Neural progenitor cell (in vitro differentiated cells): ENCODE data around the gene CSNK1G2. TPM values are rescaled to one million over a fixed set of nuclear protein-coding genes. Genes with fewer than 3 reads are reported as not detected.
A peak's percentile ranks its signal among the peaks of the same experiment; 100 is the strongest.

Experiments
- DNase-seq: peaks from one replicate; pipeline ENCODE4 v3.0.0-alpha.2; 2016; ENCODE audit warnings: low spot score
- H2AFZ ChIP-seq: fragments of 200-600 bp; sonication (generic); replicated peaks from 2 replicates; pipeline ENCODE4 v1.6.1; 2016; ENCODE audit warnings: antibody characterized with exemption
- H3F3A ChIP-seq: fragments of 200-600 bp; sonication (generic); 2 replicates; pipeline ENCODE4 v1.6.1; 2016; ENCODE audit warnings: antibody characterized with exemption, low read depth
- H3K27ac ChIP-seq: fragments of 200-600 bp; sonication (generic); 2 replicates; pipeline ENCODE4 v1.5.1; 2016; ENCODE audit warnings: mild to moderate bottlenecking
- H3K27me3 ChIP-seq: fragments of 200-600 bp; sonication (generic); 2 replicates; pipeline ENCODE4 v1.6.1; 2016; ENCODE audit warnings: mild to moderate bottlenecking, moderate library complexity
- H3K36me3 ChIP-seq: fragments of 200-600 bp; sonication (generic); 2 replicates; pipeline ENCODE4 v1.5.1; 2016
- H3K4me1 ChIP-seq: fragments of 200-600 bp; sonication (generic); 2 replicates; pipeline ENCODE4 v1.6.1; 2016; ENCODE audit warnings: mixed run types
- H3K4me2 ChIP-seq: fragments of 200-600 bp; sonication (generic); 2 replicates; pipeline ENCODE4 v1.6.1; 2016
- H3K4me3 ChIP-seq: fragments of 200-600 bp; sonication (generic); 2 replicates; pipeline ENCODE4 v1.5.1; 2016
- H3K79me2 ChIP-seq: fragments of 200-600 bp; sonication (generic); 2 replicates; pipeline ENCODE4 v1.6.1; 2016; ENCODE audit warnings: low read depth
- H3K9ac ChIP-seq: fragments of 200-600 bp; sonication (generic); 2 replicates; pipeline ENCODE4 v1.6.1; 2016
- H3K9me3 ChIP-seq: fragments of 200-600 bp; sonication (generic); 2 replicates; pipeline ENCODE4 v1.5.1; 2016; ENCODE audit warnings: low read depth
- H4K20me1 ChIP-seq: fragments of 200-600 bp; sonication (generic); 2 replicates; pipeline ENCODE4 v1.6.1; 2016; ENCODE audit warnings: low read depth
- H3K27ac Mint-ChIP-seq: 3 replicates; pipeline ENCODE4 v1.8.0; 2021; ENCODE audit warnings: mixed read lengths
- H3K27me3 Mint-ChIP-seq: 2 replicates; pipeline ENCODE4 v1.8.0; 2022; ENCODE audit warnings: low read depth, mild to moderate bottlenecking, inconsistent platforms, moderate library complexity, mixed read lengths; ENCODE audit not compliant: insufficient read depth
- H3K36me3 Mint-ChIP-seq: 3 replicates; pipeline ENCODE4 v1.8.0; 2021; ENCODE audit warnings: mixed read lengths
- H3K4me1 Mint-ChIP-seq: 3 replicates; pipeline ENCODE4 v1.8.0; 2021; ENCODE audit warnings: mixed read lengths
- H3K4me3 Mint-ChIP-seq: 3 replicates; pipeline ENCODE4 v1.8.0; 2021; ENCODE audit warnings: mild to moderate bottlenecking, moderate library complexity, mixed read lengths
- H3K9me3 Mint-ChIP-seq: 3 replicates; pipeline ENCODE4 v1.8.0; 2020; ENCODE audit warnings: mixed read lengths
- EZH2 ChIP-seq: fragments of 200-600 bp; sonication (generic); IDR thresholded peaks from 2 replicates; pipeline ENCODE4 v1.6.1; 2017; ENCODE audit warnings: antibody characterized with exemption, mild to moderate bottlenecking, moderate library complexity
- EZH2phosphoT487 ChIP-seq: fragments of 200-600 bp; sonication (generic); IDR thresholded peaks from 2 replicates; pipeline ENCODE4 v1.6.1; 2017; ENCODE audit warnings: antibody characterized with exemption
- total RNA-seq: library from RNA; depleted of rRNA; stranded (reverse); fragments of >200 nt; gene quantifications from 2 replicates; pipeline ENCODE4 v1.2.3, GENCODE V29; 2015; ENCODE audit warnings: low replicate concordance
- TF ChIP-seq, protein P1 (sequence below): fragments of 200-600 bp; sonication (generic); IDR thresholded peaks from 2 replicates; pipeline ENCODE4 v1.5.1; 2017; ENCODE audit warnings: antibody characterized with exemption, mild to moderate bottlenecking

Gene CSNK1G2
- total RNA-seq, 1 donor from 2014 or later: 49.6 TPM

DNA sequence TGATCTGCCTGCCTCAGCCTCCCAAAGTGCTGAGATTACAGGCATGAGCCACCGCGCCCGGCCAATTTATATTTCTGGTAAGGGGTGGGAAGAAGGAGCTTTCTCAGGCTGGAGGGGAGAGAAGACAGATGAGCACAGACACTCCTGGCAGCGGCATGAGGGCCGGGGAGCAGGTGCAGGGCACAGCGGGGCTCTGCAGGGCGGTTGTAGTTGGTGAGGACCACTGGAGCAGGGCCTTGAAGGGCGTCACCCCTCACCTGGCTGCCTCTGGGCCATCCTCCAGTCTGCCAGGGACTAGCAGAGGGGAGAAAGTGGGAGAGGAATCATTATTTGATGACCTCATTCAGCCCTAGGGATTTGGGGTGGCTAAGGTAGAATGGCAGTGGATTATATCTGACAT lies 8.6 kb upstream of the CSNK1G2 start:
- Histone ChIP-seq H3K9me3 (no peaks in the 10 kb centered on the region), H4K20me1 (no peaks in the 10 kb centered on the region), H3K79me2 (no peaks in the 10 kb centered on the region), H3F3A (peaks cover 12% of the 10 kb centered on the region), H3K9ac (no peak overlapping the region), H3K27me3 (peaks cover 11% of the 10 kb centered on the region), H3K4me1 (no peaks in the 10 kb centered on the region), H3K4me3 (no peak overlapping the region), H3K4me2 (no peak overlapping the region), H3K27ac (no peak overlapping the region), H3K36me3 (no peaks in the 10 kb centered on the region), H2AFZ (no peak overlapping the region)
- Mint-ChIP-seq H3K27ac (no peak overlapping the region), H3K9me3 (peaks cover 15% of the 10 kb centered on the region), H3K4me3 (peak overlapping the region; percentile 48), H3K27me3 (peaks cover 4% of the 10 kb centered on the region), H3K36me3 (peaks cover 5% of the 10 kb centered on the region), H3K4me1 (peaks cover 10% of the 10 kb centered on the region)
- no peak for DNase-seq
- TF ChIP-seq, protein P1, sequence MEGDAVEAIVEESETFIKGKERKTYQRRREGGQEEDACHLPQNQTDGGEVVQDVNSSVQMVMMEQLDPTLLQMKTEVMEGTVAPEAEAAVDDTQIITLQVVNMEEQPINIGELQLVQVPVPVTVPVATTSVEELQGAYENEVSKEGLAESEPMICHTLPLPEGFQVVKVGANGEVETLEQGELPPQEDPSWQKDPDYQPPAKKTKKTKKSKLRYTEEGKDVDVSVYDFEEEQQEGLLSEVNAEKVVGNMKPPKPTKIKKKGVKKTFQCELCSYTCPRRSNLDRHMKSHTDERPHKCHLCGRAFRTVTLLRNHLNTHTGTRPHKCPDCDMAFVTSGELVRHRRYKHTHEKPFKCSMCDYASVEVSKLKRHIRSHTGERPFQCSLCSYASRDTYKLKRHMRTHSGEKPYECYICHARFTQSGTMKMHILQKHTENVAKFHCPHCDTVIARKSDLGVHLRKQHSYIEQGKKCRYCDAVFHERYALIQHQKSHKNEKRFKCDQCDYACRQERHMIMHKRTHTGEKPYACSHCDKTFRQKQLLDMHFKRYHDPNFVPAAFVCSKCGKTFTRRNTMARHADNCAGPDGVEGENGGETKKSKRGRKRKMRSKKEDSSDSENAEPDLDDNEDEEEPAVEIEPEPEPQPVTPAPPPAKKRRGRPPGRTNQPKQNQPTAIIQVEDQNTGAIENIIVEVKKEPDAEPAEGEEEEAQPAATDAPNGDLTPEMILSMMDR: no peak
- TF ChIP-seq EZH2phosphoT487: no peak
- TF ChIP-seq EZH2: no peak

DNA sequence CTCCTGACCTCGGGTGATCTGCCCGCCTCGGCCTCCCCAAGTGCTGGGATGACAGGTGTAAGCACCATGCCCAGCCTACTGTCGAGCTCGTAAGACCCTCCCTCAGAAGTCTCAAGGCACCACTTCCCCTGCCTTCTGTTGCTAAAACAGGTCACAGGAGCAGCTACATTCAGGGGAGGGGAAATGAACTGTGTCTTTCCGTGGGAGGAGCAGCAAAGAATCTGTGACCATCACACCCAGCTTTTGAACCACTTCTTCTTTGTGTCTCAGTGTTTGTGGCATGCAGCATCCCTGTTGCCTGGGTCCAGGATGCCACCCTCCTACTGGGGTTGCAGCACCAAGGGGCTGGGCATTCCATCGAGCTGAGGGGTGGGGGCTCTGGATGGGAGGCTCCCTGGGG lies 7.7 kb upstream of the CSNK1G2 start:
- Mint-ChIP-seq H3K4me3 (no peak overlapping the region), H3K36me3 (peaks cover 5% of the 10 kb centered on the region), H3K27ac (no peak overlapping the region), H3K9me3 (peaks cover 15% of the 10 kb centered on the region), H3K27me3 (peaks cover 7% of the 10 kb centered on the region), H3K4me1 (peaks cover 10% of the 10 kb centered on the region)
- no peak overlapping the region for H2AFZ ChIP-seq
- TF ChIP-seq EZH2phosphoT487 (no peak), EZH2 (no peak)
- no peaks in the 10 kb centered on the region for H3K9me3 ChIP-seq
- H3K4me2 ChIP-seq: no peak overlapping the region
- H3K4me3 ChIP-seq: no peak overlapping the region
- peaks cover 10% of the 10 kb centered on the region for H3K27me3 ChIP-seq
- no peaks in the 10 kb centered on the region for H3K4me1 ChIP-seq
- no peaks in the 10 kb centered on the region for H4K20me1 ChIP-seq
- DNase-seq: no peak
- H3K27ac ChIP-seq: no peak overlapping the region
- H3K79me2 ChIP-seq: no peaks in the 10 kb centered on the region
- peaks cover 12% of the 10 kb centered on the region for H3F3A ChIP-seq
- no peaks in the 10 kb centered on the region for H3K36me3 ChIP-seq
- H3K9ac ChIP-seq: no peak overlapping the region

DNA sequence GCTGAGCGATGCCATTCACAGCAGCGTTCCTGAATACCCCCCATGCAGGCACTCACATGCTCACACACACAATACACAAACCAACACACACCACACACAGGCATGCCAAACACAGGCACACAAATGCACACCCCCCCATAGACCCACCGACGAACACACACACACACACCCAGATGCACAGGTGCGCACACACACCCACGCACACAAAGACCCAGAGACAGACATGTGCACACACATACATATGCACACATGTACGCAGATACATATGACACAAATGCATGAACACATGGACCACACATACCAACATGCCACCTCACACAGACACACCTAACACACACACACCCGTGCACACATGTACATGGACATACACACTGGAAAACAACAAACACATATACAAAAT lies 7.0 kb upstream of the CSNK1G2 start:
- DNase-seq: no peak
- no peak overlapping the region for H3K4me3 ChIP-seq
- H3K36me3 ChIP-seq: no peaks in the 10 kb centered on the region
- no peak overlapping the region for H3K27ac ChIP-seq
- no peak overlapping the region for H3K9ac ChIP-seq
- H3K27me3 ChIP-seq: peaks cover 3% of the 10 kb centered on the region
- peak overlapping the region; percentile 6 for H3K27ac Mint-ChIP-seq
- peaks cover 15% of the 10 kb centered on the region for H3K9me3 Mint-ChIP-seq
- H3F3A ChIP-seq: peaks cover 11% of the 10 kb centered on the region
- no peaks in the 10 kb centered on the region for H3K4me1 ChIP-seq
- peaks cover 5% of the 10 kb centered on the region for H3K36me3 Mint-ChIP-seq
- no peak overlapping the region for H2AFZ ChIP-seq
- H3K4me3 Mint-ChIP-seq: peak overlapping the region; percentile 16
- no peaks in the 10 kb centered on the region for H4K20me1 ChIP-seq
- H3K4me2 ChIP-seq: no peak overlapping the region
- peaks cover 10% of the 10 kb centered on the region for H3K4me1 Mint-ChIP-seq
- TF ChIP-seq EZH2phosphoT487: no peak
- TF ChIP-seq EZH2: no peak
- peaks cover 7% of the 10 kb centered on the region for H3K27me3 Mint-ChIP-seq
- no peaks in the 10 kb centered on the region for H3K79me2 ChIP-seq
- H3K9me3 ChIP-seq: no peaks in the 10 kb centered on the region

DNA sequence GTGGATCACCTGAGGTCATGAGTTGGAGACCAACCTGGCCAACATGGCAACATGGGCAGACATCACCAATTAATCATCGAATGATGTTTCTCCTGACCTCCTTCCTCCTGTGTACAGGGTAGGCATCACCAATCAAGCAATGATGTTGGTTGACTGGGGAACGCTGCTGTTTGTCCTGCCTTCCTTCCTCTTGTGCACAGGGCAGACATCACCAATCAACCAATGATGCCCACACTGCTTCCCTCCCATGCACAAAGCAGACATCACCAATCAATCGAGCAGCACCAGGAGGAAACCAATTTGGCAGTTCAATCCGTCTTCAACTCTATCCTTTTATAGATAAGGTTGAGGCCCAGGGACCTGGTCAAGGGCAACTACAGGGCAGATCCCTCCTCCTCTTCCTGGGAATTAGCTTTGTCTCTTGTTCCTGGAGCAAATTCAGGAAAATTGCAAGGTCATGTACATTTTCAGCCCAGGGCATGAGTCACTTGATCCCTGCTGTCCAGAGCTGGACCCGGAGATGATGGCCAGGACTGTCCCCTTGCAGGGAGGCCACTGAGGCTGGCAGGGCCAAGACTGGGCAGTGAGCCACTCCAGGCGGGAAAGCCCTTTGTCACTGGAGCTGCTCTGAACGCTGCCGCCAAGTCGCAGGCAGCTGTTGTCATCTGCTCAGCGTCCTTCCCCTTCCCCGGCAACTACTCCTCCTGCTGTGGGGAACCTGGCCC lies 5.3 kb upstream of the CSNK1G2 start:
- H3F3A ChIP-seq: peaks cover 13% of the 10 kb centered on the region
- peaks cover 8% of the 10 kb centered on the region for H3K27me3 Mint-ChIP-seq
- H3K9me3 Mint-ChIP-seq: peaks cover 15% of the 10 kb centered on the region
- no peaks in the 10 kb centered on the region for H3K36me3 ChIP-seq
- peaks cover 7% of the 10 kb centered on the region for H3K4me1 ChIP-seq
- H3K27me3 ChIP-seq: no peaks in the 10 kb centered on the region
- DNase-seq: no peak
- H3K4me1 Mint-ChIP-seq: peaks cover 12% of the 10 kb centered on the region
- no peak overlapping the region for H3K27ac ChIP-seq
- peaks cover 5% of the 10 kb centered on the region for H3K36me3 Mint-ChIP-seq
- H3K4me3 ChIP-seq: no peak overlapping the region
- H3K9ac ChIP-seq: no peak overlapping the region
- H3K27ac Mint-ChIP-seq: peak overlapping the region; percentile 20
- H3K9me3 ChIP-seq: no peaks in the 10 kb centered on the region
- TF ChIP-seq EZH2: no peak
- no peak for TF ChIP-seq EZH2phosphoT487
- TF ChIP-seq, protein P1: no peak
- H3K4me3 Mint-ChIP-seq: no peak overlapping the region
- no peak overlapping the region for H2AFZ ChIP-seq
- peaks cover 8% of the 10 kb centered on the region for H3K79me2 ChIP-seq
- H4K20me1 ChIP-seq: no peaks in the 10 kb centered on the region
- H3K4me2 ChIP-seq: no peak overlapping the region
